ENCODE data around the gene SERP2.
A peak's percentile ranks its signal among the peaks of the same experiment; 100 is the strongest.

SERP2 gene

DNA sequence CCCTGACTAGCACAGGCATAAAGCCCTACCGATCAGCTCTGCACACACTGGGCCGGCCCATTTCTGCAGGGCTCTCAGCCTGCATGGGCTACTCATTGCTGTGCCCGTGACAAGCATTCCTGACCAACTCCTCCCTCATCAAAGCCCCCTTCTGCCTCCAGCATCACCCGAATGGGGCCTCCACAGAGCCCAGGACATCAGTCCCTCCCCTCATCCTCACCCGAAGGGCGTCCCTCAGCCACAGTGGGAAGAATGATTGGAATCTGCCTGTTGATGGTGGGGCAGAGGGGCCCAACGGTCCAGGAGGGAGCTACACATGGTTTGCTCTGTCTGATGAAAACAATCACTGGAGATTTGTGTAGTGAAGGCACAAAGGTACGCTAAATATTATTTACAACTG lies 43.8 kb downstream of the SERP2 start:
- H3K9me3 Mint-ChIP-seq, result peaks cover 0 to 4% of the 10 kb centered on the region in 2 donors
- H3K27me3 Mint-ChIP-seq, result peaks cover 12 to 16% of the 10 kb centered on the region in 2 donors
- H3K4me3 Mint-ChIP-seq, result no peak overlapping the region
- H3K27ac Mint-ChIP-seq, result no peak overlapping the region
- ATAC-seq (replicated peaks) (no peak), DNase-seq (no peak)
- H3K36me3 Mint-ChIP-seq, result no peaks in the 10 kb centered on the region
- H3K4me1 Mint-ChIP-seq, result peaks cover 20 to 22% of the 10 kb centered on the region in 2 donors

GRCh38 chr13:44417876-44418275 lies 44.3 kb downstream of the SERP2 start:
- H3K4me3 Mint-ChIP-seq, result no peak overlapping the region

GRCh38 chr13:44420376-44421220 lies 47.0 kb downstream of the SERP2 start:
- DNase-seq (no peak), ATAC-seq (replicated peaks) (no peak)
- Mint-ChIP-seq H3K27me3 (peaks cover 31 to 36% of the 10 kb centered on the region in 2 donors), H3K27ac (no peak overlapping the region), H3K4me3 (no peak overlapping the region), H3K9me3 (peaks cover 0 to 4% of the 10 kb centered on the region in 2 donors), H3K36me3 (no peaks in the 10 kb centered on the region), H3K4me1 (peaks cover 23 to 32% of the 10 kb centered on the region in 2 donors)

More at GRCh38 chr13:44417876-44418275, 44.3 kb downstream of the SERP2 start:
- peaks cover 20 to 22% of the 10 kb centered on the region in 2 donors for H3K4me1 Mint-ChIP-seq
- peaks cover 0 to 4% of the 10 kb centered on the region in 2 donors for H3K9me3 Mint-ChIP-seq
- ATAC-seq (replicated peaks) (peak; percentile 74 to 83), DNase-seq (no peak)
- H3K27me3 Mint-ChIP-seq, result peaks cover 16 to 20% of the 10 kb centered on the region in 2 donors
- no peak overlapping the region for H3K27ac Mint-ChIP-seq
- H3K36me3 Mint-ChIP-seq, result no peaks in the 10 kb centered on the region

GRCh38 chr13:44421853-44422525 lies 48.4 kb downstream of the SERP2 start:
- H3K9me3 Mint-ChIP-seq, result no peaks in the 10 kb centered on the region
- H3K27me3 Mint-ChIP-seq, result peaks cover 26 to 34% of the 10 kb centered on the region in 2 donors
- no peak overlapping the region for H3K27ac Mint-ChIP-seq

GRCh38 chr13:44422755-44423643 lies 49.4 kb downstream of the SERP2 start:
- Mint-ChIP-seq H3K27ac (no peak overlapping the region), H3K4me1 (peaks cover 11 to 17% of the 10 kb centered on the region in 2 donors), H3K27me3 (peaks cover 26 to 34% of the 10 kb centered on the region in 2 donors), H3K4me3 (no peak overlapping the region), H3K9me3 (no peaks in the 10 kb centered on the region), H3K36me3 (no peaks in the 10 kb centered on the region)
- DNase-seq (no peak), ATAC-seq (replicated peaks) (peak in 1 of 2 donors; percentile 28)

More at GRCh38 chr13:44421853-44422525, 48.4 kb downstream of the SERP2 start:
- no peak overlapping the region for H3K4me3 Mint-ChIP-seq
- no peaks in the 10 kb centered on the region for H3K36me3 Mint-ChIP-seq
- peaks cover 17 to 24% of the 10 kb centered on the region in 2 donors for H3K4me1 Mint-ChIP-seq
- ATAC-seq (replicated peaks), result no peak
- DNase-seq, result no peak

DNA sequence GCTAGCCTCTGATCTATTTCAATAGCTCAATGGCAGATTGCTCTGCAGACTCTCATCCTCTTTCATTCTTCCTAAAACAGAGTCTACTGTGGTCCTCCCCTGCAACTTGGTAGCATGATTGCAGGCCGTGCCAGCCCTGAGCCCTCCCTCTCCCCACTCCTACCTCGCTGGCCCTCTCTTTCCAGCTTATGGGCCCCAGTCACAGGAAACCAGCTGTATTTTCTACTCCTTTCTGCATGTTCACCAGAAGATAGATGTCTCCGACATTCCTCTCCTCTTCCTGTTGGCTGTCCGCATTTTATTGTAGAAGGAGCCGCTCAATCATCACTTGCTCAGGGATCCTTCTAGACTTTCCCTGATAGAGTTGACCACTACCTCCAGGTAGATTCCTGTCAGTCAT lies 50.2 kb downstream of the SERP2 start:
- H3K4me3 Mint-ChIP-seq, result no peak overlapping the region
- peaks cover 8 to 13% of the 10 kb centered on the region in 2 donors for H3K4me1 Mint-ChIP-seq
- ATAC-seq (replicated peaks) (no peak), DNase-seq (no peak)
- H3K27me3 Mint-ChIP-seq, result peaks cover 26 to 34% of the 10 kb centered on the region in 2 donors
- H3K9me3 Mint-ChIP-seq, result no peaks in the 10 kb centered on the region
- H3K27ac Mint-ChIP-seq, result no peak overlapping the region
- no peaks in the 10 kb centered on the region for H3K36me3 Mint-ChIP-seq

DNA sequence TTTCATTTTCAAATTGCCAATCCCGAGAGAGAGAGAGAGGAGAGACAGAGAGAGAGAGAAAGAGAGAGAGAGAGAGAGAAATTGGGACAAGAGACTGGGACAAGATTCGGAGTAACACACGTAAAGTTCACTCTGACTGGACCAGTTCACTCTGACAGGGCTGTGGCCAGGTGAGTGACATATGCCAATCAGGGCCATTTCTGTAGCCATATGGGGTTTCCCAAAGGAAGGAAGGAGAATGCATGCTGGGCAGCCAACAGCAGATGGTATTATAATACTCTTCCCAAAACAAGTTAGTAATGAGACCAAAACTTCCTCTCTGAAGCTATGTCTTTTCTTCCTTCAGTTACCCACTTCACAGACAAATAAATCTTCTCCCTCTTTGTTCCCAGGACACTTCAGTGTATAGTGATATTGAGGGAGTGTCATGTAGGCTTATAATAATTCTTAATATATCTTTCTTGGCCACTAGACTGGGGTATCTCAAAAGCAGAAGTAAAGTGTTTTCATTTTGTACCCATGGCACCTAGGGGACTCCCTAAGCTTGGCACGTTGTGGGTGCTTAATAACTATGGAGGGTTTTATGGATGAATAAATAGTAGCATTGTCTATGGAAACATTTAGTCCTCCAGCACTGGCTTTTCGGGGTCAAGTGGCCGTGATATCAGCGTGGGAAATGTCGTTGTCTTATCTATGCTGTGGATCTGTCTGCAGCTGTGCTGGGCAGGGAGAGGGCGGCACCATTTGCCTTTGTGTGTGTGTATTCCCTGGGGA lies 51.6 kb downstream of the SERP2 start:
- Mint-ChIP-seq H3K27me3 (peaks cover 26 to 34% of the 10 kb centered on the region in 2 donors), H3K27ac (peak overlapping the region; percentile 53), H3K4me1 (peaks cover 8 to 13% of the 10 kb centered on the region in 2 donors), H3K36me3 (no peaks in the 10 kb centered on the region), H3K9me3 (no peaks in the 10 kb centered on the region), H3K4me3 (no peak overlapping the region)
- DNase-seq (no peak), ATAC-seq (replicated peaks) (peak; percentile 81 to 88)

- Mint-ChIP-seq H3K9me3 (no peaks in the 10 kb centered on the region), H3K4me3 (no peak overlapping the region), H3K27me3 (peaks cover 26 to 34% of the 10 kb centered on the region in 2 donors), H3K36me3 (no peaks in the 10 kb centered on the region), H3K4me1 (peaks cover 8 to 13% of the 10 kb centered on the region in 2 donors), H3K27ac (no peak overlapping the region)
- ATAC-seq (replicated peaks), result no peak
- DNase-seq, result no peak
Measured at GRCh38 chr13:44425815-44426078, 52.1 kb downstream of the SERP2 start.

GRCh38 chr13:44426461-44426860 lies 52.8 kb downstream of the SERP2 start:
- Mint-ChIP-seq H3K27me3 (peaks cover 26 to 34% of the 10 kb centered on the region in 2 donors), H3K4me1 (peaks cover 8 to 13% of the 10 kb centered on the region in 2 donors), H3K9me3 (no peaks in the 10 kb centered on the region), H3K36me3 (no peaks in the 10 kb centered on the region), H3K4me3 (no peak overlapping the region), H3K27ac (no peak overlapping the region)
- ATAC-seq (replicated peaks), result no peak
- no peak for DNase-seq

GRCh38 chr13:44429311-44429710 lies 55.7 kb downstream of the SERP2 start:
- H3K27me3 Mint-ChIP-seq, result peaks cover 7 to 9% of the 10 kb centered on the region in 2 donors
- no peak overlapping the region for H3K27ac Mint-ChIP-seq
- H3K4me1 Mint-ChIP-seq, result peaks cover 8 to 13% of the 10 kb centered on the region in 2 donors
- ATAC-seq (replicated peaks), result no peak
- no peak for DNase-seq
- H3K4me3 Mint-ChIP-seq, result no peak overlapping the region
- peaks cover 0 to 1% of the 10 kb centered on the region in 2 donors for H3K36me3 Mint-ChIP-seq
- H3K9me3 Mint-ChIP-seq, result no peaks in the 10 kb centered on the region

DNA sequence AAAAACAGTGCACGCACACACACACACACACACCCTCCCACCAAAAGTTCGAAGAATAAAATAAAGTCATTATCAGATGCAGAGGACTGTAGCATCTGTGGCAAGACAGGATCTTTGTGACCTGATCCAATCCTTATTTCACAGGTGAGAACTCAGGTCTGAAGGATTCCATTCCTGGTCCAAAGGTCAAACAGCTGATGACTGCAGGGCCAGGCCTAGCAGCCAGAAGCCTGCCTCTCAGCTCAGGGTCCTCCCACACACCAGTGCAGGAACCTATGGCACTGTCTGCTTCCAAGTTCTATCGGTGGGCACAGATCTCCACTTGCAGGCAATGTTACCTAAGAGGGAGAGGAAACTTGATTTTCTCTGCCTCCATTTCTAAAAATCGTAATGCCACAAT lies 57.5 kb downstream of the SERP2 start:
- H3K4me3 Mint-ChIP-seq, result no peak overlapping the region

DNA sequence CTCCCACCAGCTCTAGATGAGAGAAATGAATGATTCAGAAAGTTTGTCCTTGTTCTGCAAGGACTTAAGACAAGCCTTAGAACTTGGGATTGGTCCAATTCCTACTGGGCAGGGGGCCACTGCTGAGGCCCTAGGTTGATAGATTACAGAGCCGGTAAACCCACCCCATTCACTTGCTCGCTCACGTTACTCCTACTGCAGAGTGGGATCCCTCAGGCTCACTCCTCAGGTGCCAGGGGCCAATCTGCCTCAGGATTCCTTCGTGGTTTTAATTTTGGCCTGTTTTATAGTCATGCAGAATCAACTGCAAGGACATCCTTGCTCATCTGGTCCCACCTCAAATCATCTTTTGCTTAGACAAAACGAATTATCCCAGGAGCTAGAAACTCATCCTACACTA lies 59.0 kb downstream of the SERP2 start:
- peaks cover 0 to 5% of the 10 kb centered on the region in 2 donors for H3K36me3 Mint-ChIP-seq
- no peak for DNase-seq
- no peak overlapping the region for H3K4me3 Mint-ChIP-seq
- H3K27ac Mint-ChIP-seq, result no peak overlapping the region
- peaks cover 10 to 32% of the 10 kb centered on the region in 2 donors for H3K4me1 Mint-ChIP-seq
- H3K9me3 Mint-ChIP-seq, result no peaks in the 10 kb centered on the region
- H3K27me3 Mint-ChIP-seq, result no peaks in the 10 kb centered on the region
- ATAC-seq (replicated peaks), result no peak

More for the DNA sequence above, 57.5 kb downstream of the SERP2 start:
- H3K4me1 Mint-ChIP-seq, result peaks cover 4 to 17% of the 10 kb centered on the region in 2 donors
- no peaks in the 10 kb centered on the region for H3K9me3 Mint-ChIP-seq
- DNase-seq (no peak), ATAC-seq (replicated peaks) (no peak)
- no peak overlapping the region for H3K27ac Mint-ChIP-seq
- peaks cover 0 to 5% of the 10 kb centered on the region in 2 donors for H3K36me3 Mint-ChIP-seq
- H3K27me3 Mint-ChIP-seq, result no peaks in the 10 kb centered on the region

- no peaks in the 10 kb centered on the region for H3K9me3 Mint-ChIP-seq
- DNase-seq (no peak), ATAC-seq (replicated peaks) (no peak)
- peak overlapping the region in 1 of 2 donors; percentile 90 for H3K4me3 Mint-ChIP-seq
- H3K27me3 Mint-ChIP-seq, result no peaks in the 10 kb centered on the region
- peaks cover 10 to 38% of the 10 kb centered on the region in 2 donors for H3K4me1 Mint-ChIP-seq
- peaks cover 0 to 5% of the 10 kb centered on the region in 2 donors for H3K36me3 Mint-ChIP-seq
- H3K27ac Mint-ChIP-seq, result no peak overlapping the region
Measured at GRCh38 chr13:44433863-44434765, 60.5 kb downstream of the SERP2 start.

Data from stimulated activated naive B cell treated with anti-CD40 and anti-IgM and Interleukin-4, amounts not matched to agents 10 μg/mL and 1 μg/mL and 100 μg/mL, for 72 hours (primary cell).